22Rv1 (cell line): ENCODE data around the gene PDE4DIP.
A peak's percentile ranks its signal among the peaks of the same experiment; 100 is the strongest.
"Not testable (repeated sequence)": the region's sequence is repeated elsewhere in the genome, so short reads cannot be mapped to it uniquely, and the experiment has no call there.

Experiments
- H3K27ac ChIP-seq: fragments of 450-650 bp; 2 replicates; pipeline ENCODE4 v1.5.1; 2017
- CTCF ChIP-seq: fragments of 450-650 bp; IDR thresholded peaks from 2 replicates; pipeline ENCODE4 v1.5.1; 2017; ENCODE audit warnings: mild to moderate bottlenecking

Gene PDE4DIP

GRCh38 chr1:149075505-149076127 lies 231.4 kb downstream of the PDE4DIP start:
- peak; percentile 62 for TF ChIP-seq CTCF
- not testable (repeated sequence) for H3K27ac ChIP-seq
